ENCODE data around the gene HBZ. TPM values are rescaled to one million over a fixed set of nuclear protein-coding genes. Genes with fewer than 3 reads are reported as not detected.
"Not testable (repeated sequence)": the region's sequence is repeated elsewhere in the genome, so short reads cannot be mapped to it uniquely, and the experiment has no call there.

The HBZ gene
- total RNA-seq, 4 donors from 2014 or later, result not detected

- peaks cover 0 to 18% (median 8%) of the 10 kb centered on the region in 4 donors for H3K4me1 ChIP-seq
- H3K27ac ChIP-seq, result no peak overlapping the region
- H3K4me3 ChIP-seq, result no peak overlapping the region
- H3K27me3 ChIP-seq, result peaks cover 0 to 49% of the 10 kb centered on the region in 2 donors
- no peak for TF ChIP-seq POLR2A (IDR thresholded peaks at IDR 0.05)
- no peak for TF ChIP-seq CTCF (IDR thresholded peaks at IDR 0.05)
- H3K9me3 ChIP-seq, result no peaks in the 10 kb centered on the region
- no peaks in the 10 kb centered on the region for H3K36me3 ChIP-seq
- no peak for DNase-seq
These were observed 16.6 kb downstream of the HBZ start for GRCh38 chr16:169014-169413.

- peaks cover 0 to 49% of the 10 kb centered on the region in 2 donors for H3K27me3 ChIP-seq
- not testable (repeated sequence) for H3K27ac ChIP-seq, H3K36me3 ChIP-seq
These were observed 17.7 kb downstream of the HBZ start for GRCh38 chr16:170088-170507.

GRCh38 chr16:170788-171187 is 18.3 kb downstream of the HBZ start:
- Histone ChIP-seq H3K4me1 (peaks cover 0 to 9% (median 3%) of the 10 kb centered on the region in 4 donors), H3K9me3 (no peaks in the 10 kb centered on the region), H3K27me3 (peaks cover 0 to 47% of the 10 kb centered on the region in 2 donors), H3K4me3 (no peak overlapping the region), H3K27ac (no peak overlapping the region), H3K36me3 (no peaks in the 10 kb centered on the region)
- TF ChIP-seq CTCF (IDR thresholded peaks at IDR 0.05) (no peak), POLR2A (IDR thresholded peaks at IDR 0.05) (no peak)
- no peak for DNase-seq

More at GRCh38 chr16:170088-170507, 17.7 kb downstream of the HBZ start:
- DNase-seq, H3K4me3 ChIP-seq, H3K9me3 ChIP-seq: not testable (repeated sequence)
- peaks cover 0 to 16% (median 7%) of the 10 kb centered on the region in 4 donors for H3K4me1 ChIP-seq

GRCh38 chr16:172374-172941 is 20.0 kb downstream of the HBZ start, which contains the start of gene HBA2:
HBA2 (plus strand) TSS chr16:172876; CDS start chr16:172913, 37 bp downstream.
- peaks cover 0 to 35% of the 10 kb centered on the region in 2 donors for H3K27me3 ChIP-seq
- not testable (repeated sequence) for H3K4me3 ChIP-seq, H3K4me1 ChIP-seq, H3K27ac ChIP-seq, H3K9me3 ChIP-seq, H3K36me3 ChIP-seq, DNase-seq

- not testable (repeated sequence) for H3K4me1 ChIP-seq, H3K27ac ChIP-seq, H3K36me3 ChIP-seq, H3K4me3 ChIP-seq, DNase-seq, H3K9me3 ChIP-seq
- peaks cover 0 to 36% of the 10 kb centered on the region in 2 donors for H3K27me3 ChIP-seq
These were observed 20.9 kb downstream of the HBZ start for GRCh38 chr16:173211-173854.

- not testable (repeated sequence) for DNase-seq, H3K4me1 ChIP-seq, H3K36me3 ChIP-seq, H3K4me3 ChIP-seq, H3K9me3 ChIP-seq, H3K27ac ChIP-seq
- H3K27me3 ChIP-seq, result peaks cover 0 to 36% of the 10 kb centered on the region in 2 donors
These were observed 21.7 kb downstream of the HBZ start for GRCh38 chr16:173928-174769.

- TF ChIP-seq POLR2A (IDR thresholded peaks at IDR 0.05) (no peak), CTCF (IDR thresholded peaks at IDR 0.05) (no peak)
- no peak for DNase-seq
- Histone ChIP-seq H3K27ac (no peak overlapping the region), H3K36me3 (no peaks in the 10 kb centered on the region), H3K9me3 (no peaks in the 10 kb centered on the region), H3K27me3 (peaks cover 0 to 45% of the 10 kb centered on the region in 2 donors), H3K4me3 (no peak overlapping the region), H3K4me1 (peaks cover 0 to 7% (median 2%) of the 10 kb centered on the region in 4 donors)
These were observed 22.8 kb downstream of the HBZ start for GRCh38 chr16:175011-175949.

- H3K4me3 ChIP-seq, H3K27ac ChIP-seq, H3K9me3 ChIP-seq, H3K36me3 ChIP-seq, DNase-seq: not testable (repeated sequence)
- H3K27me3 ChIP-seq, result peaks cover 0 to 52% of the 10 kb centered on the region in 2 donors
- peaks cover 5 to 14% (median 9%) of the 10 kb centered on the region in 4 donors for H3K4me1 ChIP-seq
These were observed 23.6 kb downstream of the HBZ start for GRCh38 chr16:176006-176405.

- peaks cover 0 to 45% of the 10 kb centered on the region in 2 donors for H3K27me3 ChIP-seq
These were observed 24.3 kb downstream of the HBZ start, which contains the start of gene HBA1 for GRCh38 chr16:176477-177382. HBA1 (plus strand) TSS chr16:176680; CDS start chr16:176717, 37 bp downstream.

More at GRCh38 chr16:176477-177382, 24.3 kb downstream of the HBZ start, which contains the start of gene HBA1:
- not testable (repeated sequence) for H3K27ac ChIP-seq, DNase-seq, H3K4me3 ChIP-seq, H3K36me3 ChIP-seq, H3K9me3 ChIP-seq
- peaks cover 7 to 17% (median 14%) of the 10 kb centered on the region in 4 donors for H3K4me1 ChIP-seq

Data from Peyer's patch (tissue), 4 donors.